ENCODE results near the gene GSTM3. TPM values are rescaled to one million over a fixed set of nuclear protein-coding genes. Genes with fewer than 3 reads are reported as not detected.
"Not testable (repeated sequence)": the region's sequence is repeated elsewhere in the genome, so short reads cannot be mapped to it uniquely, and the experiment has no call there.

Gene GSTM3
- total RNA-seq, 1 donor from 2014 or later: 4.7 TPM

- no peaks in the 10 kb centered on the region for H3K36me3 ChIP-seq (ENCODE audit: control insufficient read depth, insufficient read depth, low read length)
- H3K27me3 ChIP-seq (ENCODE audit: control insufficient read depth, insufficient read depth, low read length): no peaks in the 10 kb centered on the region
- no peak overlapping the region for H3K4me3 ChIP-seq (ENCODE audit: low read depth, low read length)
- TF ChIP-seq CTCF (IDR thresholded peaks at IDR 0.05; ENCODE audit: insufficient read depth, low read length, severe bottlenecking): no peak
- DNase-seq (ENCODE audit: low read depth) (no peak), FAIRE-seq (no peak)
These were observed 24.2 kb downstream of the GSTM3 start for GRCh38 chr1:109716570-109717090.

- no peak for TF ChIP-seq CTCF (IDR thresholded peaks at IDR 0.05; ENCODE audit: insufficient read depth, low read length, severe bottlenecking)
- Histone ChIP-seq H3K4me3 (ENCODE audit: low read depth, low read length) (no peak overlapping the region), H3K27me3 (ENCODE audit: control insufficient read depth, insufficient read depth, low read length) (no peaks in the 10 kb centered on the region), H3K36me3 (ENCODE audit: control insufficient read depth, insufficient read depth, low read length) (no peaks in the 10 kb centered on the region)
- no peak for DNase-seq (ENCODE audit: low read depth)
- no peak for FAIRE-seq
These were observed 24.7 kb downstream of the GSTM3 start for GRCh38 chr1:109716121-109716520.

GRCh38 chr1:109714661-109715372 is 26.0 kb downstream of the GSTM3 start:
- Histone ChIP-seq H3K36me3 (ENCODE audit: control insufficient read depth, insufficient read depth, low read length) (no peaks in the 10 kb centered on the region), H3K4me3 (ENCODE audit: low read depth, low read length) (no peak overlapping the region), H3K27me3 (ENCODE audit: control insufficient read depth, insufficient read depth, low read length) (no peaks in the 10 kb centered on the region)
- no peak for FAIRE-seq
- TF ChIP-seq CTCF (IDR thresholded peaks at IDR 0.05; ENCODE audit: insufficient read depth, low read length, severe bottlenecking): no peak
- DNase-seq (ENCODE audit: low read depth): no peak

GRCh38 chr1:109713636-109714035 is 27.2 kb downstream of the GSTM3 start:
- Histone ChIP-seq H3K27me3 (ENCODE audit: control insufficient read depth, insufficient read depth, low read length) (no peaks in the 10 kb centered on the region), H3K36me3 (ENCODE audit: control insufficient read depth, insufficient read depth, low read length) (no peaks in the 10 kb centered on the region), H3K4me3 (ENCODE audit: low read depth, low read length) (no peak overlapping the region)
- FAIRE-seq (no peak), DNase-seq (ENCODE audit: low read depth) (no peak)
- TF ChIP-seq CTCF (IDR thresholded peaks at IDR 0.05; ENCODE audit: insufficient read depth, low read length, severe bottlenecking): no peak

GRCh38 chr1:109712321-109712864 is 28.4 kb downstream of the GSTM3 start:
- no peak for DNase-seq (ENCODE audit: low read depth)
- FAIRE-seq: no peak
- Histone ChIP-seq H3K36me3 (ENCODE audit: control insufficient read depth, insufficient read depth, low read length) (no peaks in the 10 kb centered on the region), H3K27me3 (ENCODE audit: control insufficient read depth, insufficient read depth, low read length) (no peaks in the 10 kb centered on the region), H3K4me3 (ENCODE audit: low read depth, low read length) (no peak overlapping the region)
- no peak for TF ChIP-seq CTCF (IDR thresholded peaks at IDR 0.05; ENCODE audit: insufficient read depth, low read length, severe bottlenecking)

- not testable (repeated sequence) for DNase-seq (ENCODE audit: low read depth); H3K36me3 ChIP-seq (ENCODE audit: control insufficient read depth, insufficient read depth, low read length); H3K27me3 ChIP-seq (ENCODE audit: control insufficient read depth, insufficient read depth, low read length); H3K4me3 ChIP-seq (ENCODE audit: low read depth, low read length); FAIRE-seq
These were observed 29.1 kb downstream of the GSTM3 start, which contains the start of gene GSTM5 for GRCh38 chr1:109711593-109712320. Gene GSTM5 (plus strand): TSS chr1:109712251. CDS start chr1:109712313, 62 bp downstream.

- not testable (repeated sequence) for H3K36me3 ChIP-seq (ENCODE audit: control insufficient read depth, insufficient read depth, low read length); H3K27me3 ChIP-seq (ENCODE audit: control insufficient read depth, insufficient read depth, low read length); DNase-seq (ENCODE audit: low read depth); FAIRE-seq; H3K4me3 ChIP-seq (ENCODE audit: low read depth, low read length)
These were observed 31.0 kb downstream of the GSTM3 start for GRCh38 chr1:109709822-109710221.

- H3K4me3 ChIP-seq (ENCODE audit: low read depth, low read length); FAIRE-seq; DNase-seq (ENCODE audit: low read depth); H3K36me3 ChIP-seq (ENCODE audit: control insufficient read depth, insufficient read depth, low read length); H3K27me3 ChIP-seq (ENCODE audit: control insufficient read depth, insufficient read depth, low read length): not testable (repeated sequence)
These were observed 31.9 kb downstream of the GSTM3 start for GRCh38 chr1:109708949-109709348.

Data from bronchial epithelial cell (primary cell).